Measurements from ENCODE around the gene COL28A1.
A peak's percentile ranks its signal among the peaks of the same experiment; 100 is the strongest.

The COL28A1 gene

GRCh38 chr7:7452652-7453051 is 83.0 kb downstream of the COL28A1 start:
- no peak for DNase-seq

GRCh38 chr7:7452119-7452518 is 83.6 kb downstream of the COL28A1 start:
- DNase-seq = no peak

GRCh38 chr7:7449055-7449454 is 86.6 kb downstream of the COL28A1 start:
- no peak for DNase-seq

- no peak for DNase-seq
Measured at GRCh38 chr7:7446616-7447015, 89.1 kb downstream of the COL28A1 start.

- no peak for DNase-seq
Measured at GRCh38 chr7:7443806-7444350, 91.8 kb downstream of the COL28A1 start.

- DNase-seq = no peak
Measured at GRCh38 chr7:7439564-7439963, 96.1 kb downstream of the COL28A1 start.

- no peak for DNase-seq
Measured at GRCh38 chr7:7438851-7439250, 96.8 kb downstream of the COL28A1 start.

GRCh38 chr7:7435978-7436377 is 99.7 kb downstream of the COL28A1 start:
- no peak for DNase-seq

GRCh38 chr7:7434329-7434728 is 101.3 kb downstream of the COL28A1 start:
- DNase-seq = no peak

GRCh38 chr7:7433811-7434210 is 101.9 kb downstream of the COL28A1 start:
- DNase-seq = no peak

- DNase-seq = no peak
Measured at GRCh38 chr7:7432979-7433378, 102.7 kb downstream of the COL28A1 start.

GRCh38 chr7:7428806-7429205 is 106.9 kb downstream of the COL28A1 start:
- no peak for DNase-seq

GRCh38 chr7:7427363-7427762 is 108.3 kb downstream of the COL28A1 start:
- no peak for DNase-seq

GRCh38 chr7:7426676-7427075 is 109.0 kb downstream of the COL28A1 start:
- no peak for DNase-seq

GRCh38 chr7:7425321-7425720 is 110.4 kb downstream of the COL28A1 start:
- no peak for DNase-seq

GRCh38 chr7:7424151-7424873 is 111.4 kb downstream of the COL28A1 start:
- peak in 1 of 4 experiments; percentile 7 for DNase-seq

GRCh38 chr7:7422641-7423040 is 113.0 kb downstream of the COL28A1 start:
- DNase-seq = no peak

GRCh38 chr7:7421826-7422225 is 113.8 kb downstream of the COL28A1 start:
- no peak for DNase-seq

GRCh38 chr7:7418997-7419396 is 116.7 kb downstream of the COL28A1 start:
- DNase-seq = no peak

GRCh38 chr7:7417851-7418250 is 117.8 kb downstream of the COL28A1 start:
- no peak for DNase-seq

- no peak for DNase-seq
Measured at GRCh38 chr7:7417414-7417813, 118.3 kb downstream of the COL28A1 start.

GRCh38 chr7:7416031-7416858 is 119.4 kb downstream of the COL28A1 start:
- DNase-seq = no peak

GRCh38 chr7:7414791-7415603 is 120.7 kb downstream of the COL28A1 start:
- DNase-seq = no peak

All from activated naive CD4-positive, alpha-beta T cell (primary cell).